Choroid plexus epithelial cell (primary cell): ENCODE results near the gene ICOS.
A peak's percentile ranks its signal among the peaks of the same experiment; 100 is the strongest.
"Not testable (repeated sequence)": the region's sequence is repeated elsewhere in the genome, so short reads cannot be mapped to it uniquely, and the experiment has no call there.

Source experiments
- DNase-seq: peaks from one replicate; pipeline ENCODE4 v3.0.0-alpha.2; 2010; ENCODE audit warnings: low read depth
- H3K4me3 ChIP-seq: 2 replicates; pipeline ENCODE4 v1.5.1; 2011; ENCODE audit warnings: low read depth, mild to moderate bottlenecking, control low read depth, low read length, moderate library complexity
- CTCF ChIP-seq: conservative IDR thresholded peaks from 2 replicates; pipeline ENCODE4 v1.5.1; 2011; ENCODE audit warnings: low read depth, mild to moderate bottlenecking, control low read depth, inconsistent platforms, low read length, moderate library complexity

ICOS gene

GRCh38 chr2:203934041-203934492 is 2.5 kb upstream of the ICOS start:
- peak; percentile 13 for DNase-seq
- TF ChIP-seq CTCF = no peak
- H3K4me3 ChIP-seq = no peak overlapping the region

GRCh38 chr2:203934711-203935438 is 1.7 kb upstream of the ICOS start:
- DNase-seq = no peak
- TF ChIP-seq CTCF = no peak
- H3K4me3 ChIP-seq = no peak overlapping the region

GRCh38 chr2:203935568-203935967 is 995 bp upstream of the ICOS start:
- H3K4me3 ChIP-seq = no peak overlapping the region
- no peak for TF ChIP-seq CTCF
- no peak for DNase-seq

- TF ChIP-seq CTCF = no peak
- no peak overlapping the region for H3K4me3 ChIP-seq
- no peak for DNase-seq
Observed at GRCh38 chr2:203936949-203937348, 386 bp downstream of the ICOS start.

DNA sequence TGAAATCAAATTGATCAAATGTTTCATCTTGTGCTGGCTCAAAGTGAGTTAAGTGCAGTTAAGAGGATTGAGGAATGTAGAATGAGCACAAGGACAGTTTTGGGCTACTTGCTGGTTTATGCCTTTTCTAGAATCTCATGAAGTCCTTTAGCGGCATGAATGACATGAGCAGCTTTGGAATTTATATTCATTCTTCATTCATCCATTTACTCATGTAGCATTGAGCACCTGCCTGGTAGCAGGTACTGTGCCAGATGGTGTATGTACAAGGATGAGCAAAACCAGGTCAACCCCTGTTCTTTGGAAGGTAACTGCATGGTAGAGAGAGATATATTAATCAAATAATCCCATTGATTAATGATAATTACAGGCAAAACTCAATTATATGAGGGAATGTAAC is 1.2 kb downstream of the ICOS start:
- TF ChIP-seq CTCF = no peak
- no peak overlapping the region for H3K4me3 ChIP-seq
- DNase-seq = no peak

DNA sequence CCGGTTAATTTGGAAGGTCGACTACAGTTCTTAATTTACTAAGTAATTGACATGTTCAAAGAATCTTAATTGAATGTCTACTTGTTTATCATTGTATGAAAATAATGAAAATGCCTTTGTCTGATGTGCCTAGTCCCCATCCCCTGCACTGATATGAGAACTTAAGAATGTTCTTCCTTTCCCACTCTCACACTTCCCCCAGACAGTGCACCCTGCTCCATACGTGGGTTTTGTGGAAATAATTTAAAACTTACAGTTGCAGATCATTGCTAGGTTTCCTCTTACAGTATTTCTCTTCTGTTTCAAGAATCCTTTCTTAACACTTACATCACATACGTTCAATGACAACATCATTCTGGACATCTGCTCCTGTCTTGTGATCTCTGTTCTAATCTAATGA is 3.5 kb downstream of the ICOS start:
- no peak overlapping the region for H3K4me3 ChIP-seq
- DNase-seq = no peak
- no peak for TF ChIP-seq CTCF

- DNase-seq, H3K4me3 ChIP-seq: not testable (repeated sequence)
Observed at GRCh38 chr2:203943493-203944382, 7.2 kb downstream of the ICOS start.
